PC-3 (cell line): Measurements from ENCODE around the gene ADGRL3. TPM values are rescaled to one million over a fixed set of nuclear protein-coding genes. Genes with fewer than 3 reads are reported as not detected.

ENCODE experiments used
- ATAC-seq: fragments of 200-7000 bp; cut with Tn5 transposase; 2 replicates; pipeline ENCODE4 v1.9.1; 2020; ENCODE audit warnings: mild to moderate bottlenecking, moderate library complexity
- BruUV-seq: library from RNA; stranded (reverse); fragments of 400-500 nt; replicated peaks from 2 replicates; lab custom pipeline; 2021; lab: Mats Ljungman, UMichigan
- CTCF ChIA-PET: fragments of 300-600 bp; sonication (Branson Sonifier 250); formaldehyde crosslinking; loops from one replicate; lab custom pipeline; 2022; ENCODE audit warnings: antibody characterized with exemption; lab: Charles Lee
- POLR2A ChIA-PET: fragments of 300-600 bp; sonication (Branson Sonifier 250); formaldehyde crosslinking; loops from one replicate; lab custom pipeline; 2022; ENCODE audit warnings: antibody characterized with exemption; ENCODE audit not compliant: unreplicated experiment; lab: Charles Lee
- DNase-seq: peaks from one replicate; pipeline ENCODE4 v3.0.0-alpha.2; 2015
- H2AFZ ChIP-seq: fragments of 300-600 bp; sonication (generic); 2 replicates; pipeline ENCODE4 v1.6.0; 2016; ENCODE audit warnings: antibody characterized with exemption, low read length
- H3F3A ChIP-seq: fragments of 300-600 bp; sonication (generic); one replicate; pipeline ENCODE4 v1.6.0; 2017; ENCODE audit warnings: antibody characterized with exemption, low read length, control low read depth, mild to moderate bottlenecking; ENCODE audit not compliant: unreplicated experiment
- H3K27ac ChIP-seq: fragments of 300-600 bp; sonication (generic); 2 replicates; pipeline ENCODE4 v1.5.1; 2016; ENCODE audit warnings: mild to moderate bottlenecking, low read length
- H3K27me3 ChIP-seq: fragments of 300-600 bp; sonication (generic); 2 replicates; pipeline ENCODE4 v1.6.1; 2016; ENCODE audit warnings: low read length, mixed read lengths
- H3K36me3 ChIP-seq: fragments of 300-600 bp; sonication (generic); 2 replicates; pipeline ENCODE4 v1.6.1; 2016; ENCODE audit warnings: low read depth, mixed run types, low read length, mixed read lengths
- H3K4me1 ChIP-seq: fragments of 300-600 bp; sonication (generic); 2 replicates; pipeline ENCODE4 v1.5.1; 2016; ENCODE audit warnings: low read length; ENCODE audit not compliant: insufficient read depth
- H3K4me2 ChIP-seq: fragments of 300-600 bp; sonication (generic); 2 replicates; pipeline ENCODE4 v1.6.0; 2016; ENCODE audit warnings: low read length
- H3K4me3 ChIP-seq: fragments of 300-600 bp; sonication (generic); 2 replicates; pipeline ENCODE4 v1.5.1; 2016; ENCODE audit warnings: mild to moderate bottlenecking, low read length, mixed read lengths
- H3K79me2 ChIP-seq: fragments of 300-600 bp; sonication (generic); 2 replicates; pipeline ENCODE4 v1.6.1; 2017; ENCODE audit warnings: low read length, mixed read lengths
- H3K9ac ChIP-seq: fragments of 300-600 bp; sonication (generic); 2 replicates; pipeline ENCODE4 v1.6.0; 2016; ENCODE audit warnings: mild to moderate bottlenecking, low read length
- H3K9me2 ChIP-seq: fragments of 300-600 bp; sonication (generic); replicated peaks from 2 replicates; pipeline ENCODE4 v1.6.1; 2016; ENCODE audit warnings: mixed run types, low read length, mixed read lengths
- H3K9me3 ChIP-seq: fragments of 300-600 bp; sonication (generic); 2 replicates; pipeline ENCODE4 v1.6.1; 2016; ENCODE audit warnings: low read length, mixed read lengths
- H4K20me1 ChIP-seq: fragments of 300-600 bp; sonication (generic); 2 replicates; pipeline ENCODE4 v1.6.1; 2016; ENCODE audit warnings: low read length, mixed read lengths
- EZH2 ChIP-seq: fragments of 300-600 bp; sonication (generic); IDR thresholded peaks from one replicate; pipeline ENCODE4 v1.6.1; 2017; ENCODE audit warnings: antibody characterized with exemption, mild to moderate bottlenecking, low read length; ENCODE audit not compliant: unreplicated experiment
- EZH2phosphoT487 ChIP-seq: fragments of 300-600 bp; sonication (generic); IDR thresholded peaks from 2 replicates; pipeline ENCODE4 v1.6.1; 2018; ENCODE audit warnings: mild to moderate bottlenecking, antibody characterized with exemption, low read length, borderline replicate concordance
- intact Hi-C: fragments of 100-400 bp; cut with micrococcal nuclease; formaldehyde crosslinking; loops from 2 replicates; pipeline ENCODE4 v1.9.0; 2023
- total RNA-seq: library from RNA; depleted of rRNA; stranded (reverse); fragments of >200 nt; gene quantifications from 2 replicates; pipeline ENCODE4 v1.2.3, GENCODE V29; 2014
- TF ChIP-seq, protein P1 (sequence below): fragments of 300-600 bp; sonication (generic); conservative IDR thresholded peaks from 2 replicates; pipeline ENCODE4 v1.5.1; 2017; ENCODE audit warnings: antibody characterized with exemption, low read depth, mild to moderate bottlenecking, low read length

Gene ADGRL3
- total RNA-seq, 1 experiment from 2014 or later: 0.66 TPM

DNA sequence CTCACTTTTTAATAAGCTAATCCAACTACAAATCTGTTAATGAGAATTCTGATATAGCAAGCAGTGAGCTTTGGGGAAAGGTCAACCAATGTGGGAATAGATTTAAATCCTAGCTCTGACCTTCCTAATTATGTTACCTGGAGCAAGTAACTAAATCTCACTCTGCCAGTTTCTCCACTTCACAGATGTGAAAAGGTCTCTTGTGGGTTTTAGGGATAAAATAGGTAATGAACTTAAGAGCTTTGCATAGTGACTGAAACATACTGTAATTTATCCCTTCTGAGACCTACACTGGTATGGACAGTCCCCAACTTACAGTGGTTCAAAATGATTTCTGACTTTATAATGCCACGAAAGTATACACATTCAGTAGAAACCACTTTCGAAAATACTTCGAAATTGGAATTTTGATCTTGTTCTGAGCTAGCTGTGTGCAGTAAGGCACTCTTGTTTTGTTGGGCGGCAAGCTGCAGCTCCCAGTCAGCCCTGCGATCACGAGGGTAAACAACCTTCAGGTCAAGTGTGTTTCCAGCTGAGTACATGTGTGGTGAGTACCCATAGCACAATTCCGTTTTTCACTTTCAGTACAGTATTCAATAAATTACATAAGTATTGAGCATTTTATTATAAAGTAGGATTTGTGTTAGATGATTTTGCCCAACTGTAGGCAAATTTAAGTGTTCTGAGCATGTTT is 93.7 kb downstream of the ADGRL3 start:
- BruUV-seq: no TSS peak
- intact Hi-C loops: no loop called here
- no peak for ATAC-seq

DNA sequence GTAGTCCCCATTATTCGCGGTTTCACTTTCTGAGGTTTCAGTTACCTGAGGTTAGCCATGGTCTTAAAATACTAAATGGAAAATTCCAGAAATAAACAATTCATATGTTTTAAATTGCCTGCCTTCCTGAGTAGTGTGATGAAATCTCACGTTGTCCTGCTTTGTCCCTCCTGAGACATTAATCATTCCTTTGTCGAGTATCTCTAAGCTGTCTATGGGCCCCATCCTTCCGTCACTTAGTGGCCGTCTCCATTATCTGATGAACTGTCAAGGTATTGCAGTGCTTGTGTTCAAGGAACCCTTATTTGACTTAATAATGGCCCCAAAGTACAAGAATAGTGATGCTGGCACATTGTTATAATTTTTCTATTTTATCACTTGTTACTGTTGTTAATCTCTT is 94.8 kb downstream of the ADGRL3 start:
- no peak for DNase-seq
- POLR2A ChIA-PET: no interaction called here
- CTCF ChIA-PET: no interaction called here
- no peaks in the 10 kb centered on the region for H3K36me3 ChIP-seq
- H3K9me3 ChIP-seq: no peaks in the 10 kb centered on the region
- no peaks in the 10 kb centered on the region for H4K20me1 ChIP-seq
- no peak for ATAC-seq
- no peak overlapping the region for H3K27ac ChIP-seq
- TF ChIP-seq EZH2phosphoT487 (no peak), EZH2 (no peak)
- TF ChIP-seq, protein P1, sequence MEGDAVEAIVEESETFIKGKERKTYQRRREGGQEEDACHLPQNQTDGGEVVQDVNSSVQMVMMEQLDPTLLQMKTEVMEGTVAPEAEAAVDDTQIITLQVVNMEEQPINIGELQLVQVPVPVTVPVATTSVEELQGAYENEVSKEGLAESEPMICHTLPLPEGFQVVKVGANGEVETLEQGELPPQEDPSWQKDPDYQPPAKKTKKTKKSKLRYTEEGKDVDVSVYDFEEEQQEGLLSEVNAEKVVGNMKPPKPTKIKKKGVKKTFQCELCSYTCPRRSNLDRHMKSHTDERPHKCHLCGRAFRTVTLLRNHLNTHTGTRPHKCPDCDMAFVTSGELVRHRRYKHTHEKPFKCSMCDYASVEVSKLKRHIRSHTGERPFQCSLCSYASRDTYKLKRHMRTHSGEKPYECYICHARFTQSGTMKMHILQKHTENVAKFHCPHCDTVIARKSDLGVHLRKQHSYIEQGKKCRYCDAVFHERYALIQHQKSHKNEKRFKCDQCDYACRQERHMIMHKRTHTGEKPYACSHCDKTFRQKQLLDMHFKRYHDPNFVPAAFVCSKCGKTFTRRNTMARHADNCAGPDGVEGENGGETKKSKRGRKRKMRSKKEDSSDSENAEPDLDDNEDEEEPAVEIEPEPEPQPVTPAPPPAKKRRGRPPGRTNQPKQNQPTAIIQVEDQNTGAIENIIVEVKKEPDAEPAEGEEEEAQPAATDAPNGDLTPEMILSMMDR: no peak
- H3K79me2 ChIP-seq: no peaks in the 10 kb centered on the region
- H3F3A ChIP-seq: no peaks in the 10 kb centered on the region
- no TSS peak for BruUV-seq
- H3K9ac ChIP-seq: no peak overlapping the region
- H3K4me1 ChIP-seq: no peaks in the 10 kb centered on the region
- H2AFZ ChIP-seq: no peak overlapping the region
- H3K4me2 ChIP-seq: no peak overlapping the region
- no peaks in the 10 kb centered on the region for H3K9me2 ChIP-seq
- no peak overlapping the region for H3K4me3 ChIP-seq
- H3K27me3 ChIP-seq: no peaks in the 10 kb centered on the region
- intact Hi-C loops: no loop called here

More for the DNA sequence above, 93.7 kb downstream of the ADGRL3 start:
- Histone ChIP-seq H3K9me3 (no peaks in the 10 kb centered on the region), H3K9me2 (no peaks in the 10 kb centered on the region), H3K36me3 (no peaks in the 10 kb centered on the region), H3K4me2 (no peak overlapping the region), H4K20me1 (no peaks in the 10 kb centered on the region), H3K27ac (no peak overlapping the region), H3K79me2 (no peaks in the 10 kb centered on the region), H3K4me3 (no peak overlapping the region), H3K27me3 (no peaks in the 10 kb centered on the region), H2AFZ (no peak overlapping the region), H3K9ac (no peak overlapping the region), H3F3A (no peaks in the 10 kb centered on the region), H3K4me1 (no peaks in the 10 kb centered on the region)
- CTCF ChIA-PET: no interaction called here
- TF ChIP-seq EZH2phosphoT487 (no peak), EZH2 (no peak)
- TF ChIP-seq, protein P1: no peak
- POLR2A ChIA-PET: no interaction called here
- DNase-seq: no peak

- Histone ChIP-seq H3K79me2 (no peaks in the 10 kb centered on the region), H3K4me1 (no peaks in the 10 kb centered on the region), H3K4me3 (no peak overlapping the region), H3F3A (no peaks in the 10 kb centered on the region), H3K4me2 (no peak overlapping the region), H3K27ac (no peak overlapping the region), H3K9me2 (no peaks in the 10 kb centered on the region), H3K9me3 (no peaks in the 10 kb centered on the region), H3K27me3 (no peaks in the 10 kb centered on the region), H4K20me1 (no peaks in the 10 kb centered on the region), H2AFZ (no peak overlapping the region), H3K36me3 (no peaks in the 10 kb centered on the region), H3K9ac (no peak overlapping the region)
- intact Hi-C loops: no loop called here
- BruUV-seq: no TSS peak
- DNase-seq (peak; percentile 20), ATAC-seq (no peak)
- POLR2A ChIA-PET: no interaction called here
- TF ChIP-seq, protein P1: no peak
- no peak for TF ChIP-seq EZH2phosphoT487
- CTCF ChIA-PET: no interaction called here
Observed at GRCh38 chr4:61296144-61296543, 96.0 kb downstream of the ADGRL3 start.
